H9 (cell line): ENCODE results near the gene GCK. TPM values are rescaled to one million over a fixed set of nuclear protein-coding genes. Genes with fewer than 3 reads are reported as not detected.
A peak's percentile ranks its signal among the peaks of the same experiment; 100 is the strongest.

Source experiments
- DNase-seq: peaks from one replicate; pipeline ENCODE4 v3.0.0-alpha.2; 2017
- H2AFZ ChIP-seq: one replicate; pipeline ENCODE4 v1.6.1; 2013; ENCODE audit warnings: mild to moderate bottlenecking, low read length, control low read depth, moderate library complexity
- H2AK5ac ChIP-seq: 2 replicates; pipeline ENCODE4 v1.6.1; 2013; ENCODE audit warnings: low read length, control low read depth, mixed read lengths; ENCODE audit not compliant: insufficient read length
- H2BK120ac ChIP-seq: one replicate; pipeline ENCODE4 v1.6.1; 2013; ENCODE audit warnings: low read depth, mild to moderate bottlenecking, low read length, control low read depth, inconsistent platforms; ENCODE audit not compliant: poor library complexity, severe bottlenecking
- H2BK12ac ChIP-seq: 2 replicates; pipeline ENCODE4 v1.6.1; 2013; ENCODE audit warnings: low read length, control low read depth, mixed read lengths, low read depth; ENCODE audit not compliant: insufficient read length
- H2BK15ac ChIP-seq: 2 replicates; pipeline ENCODE4 v1.6.1; 2013; ENCODE audit warnings: low read depth, low read length, control low read depth
- H2BK20ac ChIP-seq: one replicate; pipeline ENCODE4 v1.6.1; 2013; ENCODE audit warnings: low read depth, mild to moderate bottlenecking, low read length, control low read depth, inconsistent platforms; ENCODE audit not compliant: poor library complexity, severe bottlenecking
- H2BK5ac ChIP-seq: 2 replicates; pipeline ENCODE4 v1.6.1; 2013; ENCODE audit warnings: low read length, control low read depth, mixed read lengths; ENCODE audit not compliant: insufficient read length
- H3K14ac ChIP-seq: 2 replicates; pipeline ENCODE4 v1.6.1; 2013; ENCODE audit warnings: low read length, control low read depth; ENCODE audit not compliant: insufficient read depth
- H3K18ac ChIP-seq: 2 replicates; pipeline ENCODE4 v1.6.1; 2013; ENCODE audit warnings: low read depth, mild to moderate bottlenecking, mixed read lengths, low read length, control low read depth; ENCODE audit not compliant: insufficient read length
- H3K23ac ChIP-seq: 2 replicates; pipeline ENCODE4 v1.6.1; 2013; ENCODE audit warnings: low read length, control low read depth, mixed read lengths, low read depth; ENCODE audit not compliant: insufficient read length
- H3K23me2 ChIP-seq: 2 replicates; pipeline ENCODE4 v1.6.1; 2013; ENCODE audit warnings: low read depth, mild to moderate bottlenecking, mixed read lengths, low read length, control low read depth; ENCODE audit not compliant: insufficient read length, poor library complexity, severe bottlenecking
- H3K27ac ChIP-seq: 2 replicates; pipeline ENCODE4 v1.5.1; 2013; ENCODE audit warnings: low read length, control low read depth, mixed read lengths, low read depth; ENCODE audit not compliant: insufficient read length
- H3K27me3 ChIP-seq: 2 replicates; pipeline ENCODE4 v1.6.1; 2013; ENCODE audit warnings: low read length, control low read depth, inconsistent platforms; ENCODE audit not compliant: insufficient read depth
- H3K4ac ChIP-seq: 2 replicates; pipeline ENCODE4 v1.6.1; 2013; ENCODE audit warnings: low read depth, mild to moderate bottlenecking, control low read depth, inconsistent platforms, low read length, moderate library complexity
- H3K4me1 ChIP-seq: 2 replicates; pipeline ENCODE4 v1.6.1; 2013; ENCODE audit warnings: low read length, control low read depth, inconsistent platforms; ENCODE audit not compliant: insufficient read depth
- H3K4me2 ChIP-seq: 2 replicates; pipeline ENCODE4 v1.6.1; 2013; ENCODE audit warnings: low read length, control low read depth, mixed read lengths; ENCODE audit not compliant: insufficient read length, insufficient read depth
- H3K56ac ChIP-seq: 2 replicates; pipeline ENCODE4 v1.6.1; 2013; ENCODE audit warnings: low read depth, mild to moderate bottlenecking, mixed read lengths, low read length, control low read depth; ENCODE audit not compliant: insufficient read length
- H3K79me1 ChIP-seq: 2 replicates; pipeline ENCODE4 v1.6.1; 2013; ENCODE audit warnings: low read depth, mild to moderate bottlenecking, moderate library complexity, low read length, control low read depth, inconsistent platforms; ENCODE audit not compliant: insufficient read depth, poor library complexity, severe bottlenecking
- H3K79me2 ChIP-seq: 2 replicates; pipeline ENCODE4 v1.6.1; 2013; ENCODE audit warnings: low read length, control low read depth, inconsistent platforms; ENCODE audit not compliant: insufficient read depth
- H3K9ac ChIP-seq: 2 replicates; pipeline ENCODE4 v1.6.1; 2013; ENCODE audit warnings: low read length, control low read depth, mixed read lengths; ENCODE audit not compliant: insufficient read length; ENCODE audit errors: extremely low read depth
- H3K9me3 ChIP-seq: one replicate; pipeline ENCODE4 v1.6.1; 2013; ENCODE audit warnings: low read depth, low read length, inconsistent platforms; ENCODE audit not compliant: control insufficient read depth
- H3T11ph ChIP-seq: one replicate; pipeline ENCODE4 v1.6.1; 2013; ENCODE audit warnings: mild to moderate bottlenecking, low read length, control low read depth, inconsistent platforms
- H4K20me1 ChIP-seq: one replicate; pipeline ENCODE4 v1.6.1; 2013; ENCODE audit not compliant: control insufficient read depth, insufficient read length, insufficient read depth
- H4K5ac ChIP-seq: 2 replicates; pipeline ENCODE4 v1.6.1; 2013; ENCODE audit warnings: low read depth, mild to moderate bottlenecking, mixed read lengths, low read length, control low read depth; ENCODE audit not compliant: insufficient read length
- H4K8ac ChIP-seq: replicated peaks from 2 replicates; pipeline ENCODE4 v1.6.1; 2013; ENCODE audit warnings: low read length, control low read depth, mixed read lengths, low read depth; ENCODE audit not compliant: insufficient read length
- H4K91ac ChIP-seq: 2 replicates; pipeline ENCODE4 v1.6.1; 2013; ENCODE audit warnings: low read depth, mild to moderate bottlenecking, moderate library complexity, mixed read lengths, low read length, control low read depth; ENCODE audit not compliant: insufficient read length
- H3K27ac Mint-ChIP-seq, 3 experiments: 2 replicates in 2 of 3; 3 replicates in 1 of 3; pipeline ENCODE4 v1.8.0; 2020 to 2021; ENCODE audit warnings: mixed read lengths in 3 of 3, mild to moderate bottlenecking in 1 of 3, moderate library complexity in 1 of 3
- H3K27me3 Mint-ChIP-seq: 2 replicates; pipeline ENCODE4 v1.8.0; 2021; ENCODE audit warnings: low read depth, mild to moderate bottlenecking, moderate library complexity, mixed read lengths
- H3K36me3 Mint-ChIP-seq, 3 experiments: 2 replicates in 2 of 3; 3 replicates in 1 of 3; pipeline ENCODE4 v1.8.0; 2020 to 2021; ENCODE audit warnings: low read depth in 3 of 3, mixed read lengths in 3 of 3; ENCODE audit not compliant: insufficient read depth in 1 of 3
- H3K4me1 Mint-ChIP-seq, 2 experiments: 2 replicates each; pipeline ENCODE4 v1.8.0; 2020; ENCODE audit warnings: mixed read lengths in 2 of 2
- H3K4me3 Mint-ChIP-seq, 2 experiments: 2 replicates in 1 of 2; 3 replicates in 1 of 2; pipeline ENCODE4 v1.8.0; 2020 to 2021; ENCODE audit warnings: mild to moderate bottlenecking in 2 of 2, mixed read lengths in 2 of 2, moderate library complexity in 1 of 2
- H3K9me3 Mint-ChIP-seq, 2 experiments: 2 replicates in 1 of 2; 3 replicates in 1 of 2; pipeline ENCODE4 v1.8.0; 2020; ENCODE audit warnings: mild to moderate bottlenecking in 2 of 2, mixed read lengths in 2 of 2, moderate library complexity in 1 of 2
- WGBS: extraction: QIAGEN DNeasy Blood & Tissue Kit; methylation state at CpG from one replicate; pipeline ENCODE4 v1.1.7; 2013; ENCODE audit warnings: missing lambda C conversion rate, low lambda C conversion rate, mixed read lengths; ENCODE audit not compliant: insufficient read length; ENCODE audit errors: extremely low coverage; 5-methylcytosine and 5-hydroxymethylcytosine counted together
- total RNA-seq: library from RNA; stranded (reverse); gene quantifications from 2 replicates; pipeline ENCODE4 v1.2.1, GENCODE V29; 2021
- TF ChIP-seq, protein P1 (sequence below): fragments of 200-600 bp; sonication (generic); conservative IDR thresholded peaks from 3 replicates; pipeline ENCODE4 v1.8.0; 2021; ENCODE audit warnings: antibody characterized with exemption, mild to moderate bottlenecking

The GCK gene
- total RNA-seq, 1 experiment from 2014 or later: 0.98 TPM

DNA sequence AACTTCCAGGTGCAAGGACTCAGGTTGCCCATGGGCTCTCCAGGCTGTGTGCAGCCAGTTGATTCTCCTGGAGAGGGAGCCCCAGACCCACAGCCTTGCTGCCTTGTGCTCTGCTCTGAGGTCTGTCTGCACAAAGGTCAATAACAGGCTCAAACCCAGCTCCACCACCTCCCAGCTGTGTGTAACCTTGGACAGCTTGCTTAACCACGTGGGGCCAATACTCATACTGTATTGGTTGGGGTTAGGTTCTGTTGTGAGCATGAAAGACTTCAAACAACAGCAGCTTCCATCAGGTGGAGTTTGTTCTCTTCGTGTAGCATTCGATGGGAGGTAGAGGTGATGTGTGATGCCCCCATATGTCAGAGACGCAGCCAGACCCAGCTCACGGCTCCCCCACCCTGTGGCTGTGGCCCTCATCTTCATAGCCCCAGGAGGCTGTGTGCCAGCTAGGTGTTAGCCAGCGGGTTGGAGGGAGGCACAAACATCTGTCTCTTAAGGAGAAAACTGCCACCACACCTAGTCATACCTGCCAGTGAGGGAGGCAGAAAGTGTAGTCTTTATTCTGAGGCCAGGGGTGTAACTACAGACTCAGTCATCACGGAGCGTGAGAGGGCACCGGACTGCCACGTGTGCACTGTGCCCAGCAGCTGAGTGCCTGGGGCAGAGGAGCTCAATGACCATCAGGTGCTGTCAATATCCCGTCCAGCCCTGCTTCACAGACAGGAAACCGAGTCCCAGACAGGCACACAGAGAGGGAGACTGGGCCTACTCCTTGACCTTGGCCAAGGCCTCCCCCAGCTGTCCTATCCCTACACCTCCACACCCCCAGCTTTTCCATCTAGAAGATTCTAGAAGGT, 57.8 kb downstream of the GCK start:
- H2BK12ac ChIP-seq: no peak overlapping the region
- H2BK15ac ChIP-seq: no peak overlapping the region
- no peaks in the 10 kb centered on the region for H3K79me1 ChIP-seq
- H2BK20ac ChIP-seq: no peak overlapping the region
- H4K91ac ChIP-seq: no peak overlapping the region
- H3K79me2 ChIP-seq: no peaks in the 10 kb centered on the region
- no peak overlapping the region for H2BK120ac ChIP-seq
- no peaks in the 10 kb centered on the region; a peak in 1 of 7 replicates for H3K36me3 Mint-ChIP-seq
- no peak overlapping the region for H3T11ph ChIP-seq
- no peak overlapping the region for H3K4me3 Mint-ChIP-seq
- no peak overlapping the region for H4K8ac ChIP-seq
- H2AK5ac ChIP-seq: no peak overlapping the region
- H3K9ac ChIP-seq: no peak overlapping the region
- no peak overlapping the region for H3K27ac ChIP-seq
- DNase-seq: peak; percentile 64
- H3K23me2 ChIP-seq: no peaks in the 10 kb centered on the region
- H3K4ac ChIP-seq: no peak overlapping the region
- TF ChIP-seq, protein P1, sequence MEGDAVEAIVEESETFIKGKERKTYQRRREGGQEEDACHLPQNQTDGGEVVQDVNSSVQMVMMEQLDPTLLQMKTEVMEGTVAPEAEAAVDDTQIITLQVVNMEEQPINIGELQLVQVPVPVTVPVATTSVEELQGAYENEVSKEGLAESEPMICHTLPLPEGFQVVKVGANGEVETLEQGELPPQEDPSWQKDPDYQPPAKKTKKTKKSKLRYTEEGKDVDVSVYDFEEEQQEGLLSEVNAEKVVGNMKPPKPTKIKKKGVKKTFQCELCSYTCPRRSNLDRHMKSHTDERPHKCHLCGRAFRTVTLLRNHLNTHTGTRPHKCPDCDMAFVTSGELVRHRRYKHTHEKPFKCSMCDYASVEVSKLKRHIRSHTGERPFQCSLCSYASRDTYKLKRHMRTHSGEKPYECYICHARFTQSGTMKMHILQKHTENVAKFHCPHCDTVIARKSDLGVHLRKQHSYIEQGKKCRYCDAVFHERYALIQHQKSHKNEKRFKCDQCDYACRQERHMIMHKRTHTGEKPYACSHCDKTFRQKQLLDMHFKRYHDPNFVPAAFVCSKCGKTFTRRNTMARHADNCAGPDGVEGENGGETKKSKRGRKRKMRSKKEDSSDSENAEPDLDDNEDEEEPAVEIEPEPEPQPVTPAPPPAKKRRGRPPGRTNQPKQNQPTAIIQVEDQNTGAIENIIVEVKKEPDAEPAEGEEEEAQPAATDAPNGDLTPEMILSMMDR: peak; percentile 66
- H3K18ac ChIP-seq: no peak overlapping the region
- no peaks in the 10 kb centered on the region for H3K9me3 ChIP-seq
- H4K20me1 ChIP-seq: no peaks in the 10 kb centered on the region
- H3K27me3 Mint-ChIP-seq: peaks cover 66% of the 10 kb centered on the region
- H3K23ac ChIP-seq: no peak overlapping the region
- H3K56ac ChIP-seq: no peak overlapping the region
- no peak overlapping the region for H2BK5ac ChIP-seq
- no peaks in the 10 kb centered on the region; the same call in 1 of the 2 replicates for H3K4me1 ChIP-seq
- peaks cover 8 to 9% of the 10 kb centered on the region in 2 experiments for H3K9me3 Mint-ChIP-seq
- no CpG with 5 or more reads among the region's 12 CpGs for WGBS
- H3K4me1 Mint-ChIP-seq: peaks cover 12 to 22% of the 10 kb centered on the region in 2 experiments
- no peak overlapping the region for H4K5ac ChIP-seq
- no peak overlapping the region for H3K14ac ChIP-seq
- H3K27ac Mint-ChIP-seq: no peak overlapping the region
- H3K27me3 ChIP-seq: no peaks in the 10 kb centered on the region; the same call in 1 of the 2 replicates
- no peak overlapping the region for H2AFZ ChIP-seq
- no peak overlapping the region for H3K4me2 ChIP-seq
